HG02571 (cell line): ENCODE data around the gene EVX2.

Experiments used
- ATAC-seq: cut with Tn5 transposase; IDR thresholded peaks from one replicate; pipeline ENCODE4 v1.9.1; 2021; ENCODE audit warnings: mild to moderate bottlenecking, moderate library complexity; ENCODE audit not compliant: unreplicated experiment

EVX2 gene

DNA sequence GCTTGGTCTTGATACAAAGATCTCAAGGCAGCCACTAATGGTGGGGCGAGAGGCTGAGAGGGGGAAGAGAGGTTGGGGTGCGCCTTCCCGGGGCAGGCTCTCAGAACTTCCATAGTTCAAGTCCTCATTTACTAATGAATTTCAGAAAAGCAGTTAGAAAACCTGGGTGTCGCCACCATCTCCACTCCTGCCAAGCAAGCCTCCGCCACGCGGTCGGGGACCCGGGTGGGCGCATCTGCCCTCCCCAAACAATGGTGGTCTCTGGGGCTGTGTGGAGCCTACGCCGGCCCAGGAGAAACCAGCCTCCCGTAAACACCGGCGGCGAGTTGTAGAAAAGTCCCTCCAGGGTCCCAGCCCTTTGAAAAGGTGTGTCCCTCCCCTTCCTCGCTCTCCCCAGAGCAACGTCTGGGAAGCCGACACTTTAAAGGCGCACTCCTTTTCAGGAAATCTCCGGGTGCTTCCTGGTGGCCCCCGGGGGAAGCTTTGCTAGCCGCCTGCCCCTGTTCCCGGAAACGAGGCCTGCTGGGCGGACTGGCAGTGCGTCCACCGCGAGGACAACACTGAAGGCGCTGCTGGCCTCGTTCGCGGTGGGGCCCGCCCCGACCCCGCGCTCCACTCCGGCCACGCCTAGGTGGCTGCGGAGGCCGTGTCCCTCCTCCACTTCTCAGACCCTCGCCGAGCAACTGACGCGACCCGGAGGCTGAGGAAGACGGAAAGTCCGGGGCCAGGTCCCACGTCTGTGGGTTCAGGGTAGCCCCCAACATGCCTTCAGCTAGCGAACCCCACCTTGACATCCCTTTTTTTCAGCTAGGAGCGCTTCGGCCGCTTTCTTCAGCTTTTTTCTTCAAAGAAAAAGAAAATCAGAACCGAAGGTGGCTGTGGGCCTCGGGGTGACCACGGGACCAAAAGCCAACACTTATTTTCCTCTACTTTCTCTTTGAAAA, 16.8 kb downstream of the EVX2 start:
- ATAC-seq = no peak

DNA sequence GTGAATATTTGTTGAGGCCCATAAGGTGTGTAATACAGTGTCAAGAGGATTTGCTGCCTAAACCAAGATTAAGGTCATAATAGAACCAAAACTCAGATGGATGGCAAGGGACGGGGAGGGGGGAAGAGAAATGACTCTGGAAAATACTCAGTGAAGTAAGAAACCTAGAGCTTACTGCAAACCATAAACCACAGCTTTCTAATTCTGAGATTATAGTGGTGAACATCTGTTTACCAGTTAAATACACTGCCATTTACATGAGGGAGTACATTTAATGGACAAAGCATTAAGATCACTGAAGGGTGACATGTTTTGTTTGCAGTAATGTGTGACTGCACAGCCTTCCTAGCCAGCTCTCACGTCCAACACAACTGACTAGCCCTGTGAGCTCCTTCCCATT, 19.8 kb downstream of the EVX2 start:
- ATAC-seq = no peak

DNA sequence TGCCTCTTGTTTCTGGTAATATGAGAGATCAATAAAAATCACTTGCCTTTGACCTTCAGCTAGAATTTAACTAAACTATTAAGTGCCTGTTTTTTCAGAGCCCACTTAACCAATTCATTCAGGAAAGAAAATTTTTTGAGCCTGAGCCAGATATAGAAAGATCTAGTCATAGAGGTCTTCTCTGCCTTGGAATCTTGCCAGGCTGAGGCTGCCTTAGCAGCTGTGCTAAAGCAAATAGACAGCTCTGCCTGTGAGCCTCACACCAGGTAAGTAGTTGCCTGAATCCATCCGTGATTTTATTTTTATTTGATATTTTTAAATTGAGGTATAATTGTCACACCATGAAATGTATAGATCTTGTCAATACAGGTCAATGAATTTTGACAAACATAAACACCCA, 27.4 kb downstream of the EVX2 start:
- no peak for ATAC-seq

DNA sequence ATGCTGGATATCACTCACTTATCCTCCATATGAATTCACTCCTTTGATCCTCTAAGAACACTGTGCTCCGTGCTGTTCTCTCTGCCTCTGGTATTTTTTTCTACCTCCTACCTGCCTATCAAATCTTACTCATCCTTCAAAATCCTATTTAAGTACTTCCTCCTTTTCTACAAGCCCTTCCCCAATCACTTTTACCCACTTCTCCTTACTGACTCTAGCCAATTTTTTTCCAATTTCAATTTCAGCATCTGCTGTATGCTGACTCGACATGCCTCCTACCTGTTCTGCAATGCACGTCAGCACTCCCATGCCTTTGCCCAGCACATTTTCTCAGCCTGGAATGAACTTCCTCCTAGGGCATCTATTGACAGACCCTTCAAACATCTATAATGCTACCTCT, 44.4 kb downstream of the EVX2 start:
- ATAC-seq = no peak

DNA sequence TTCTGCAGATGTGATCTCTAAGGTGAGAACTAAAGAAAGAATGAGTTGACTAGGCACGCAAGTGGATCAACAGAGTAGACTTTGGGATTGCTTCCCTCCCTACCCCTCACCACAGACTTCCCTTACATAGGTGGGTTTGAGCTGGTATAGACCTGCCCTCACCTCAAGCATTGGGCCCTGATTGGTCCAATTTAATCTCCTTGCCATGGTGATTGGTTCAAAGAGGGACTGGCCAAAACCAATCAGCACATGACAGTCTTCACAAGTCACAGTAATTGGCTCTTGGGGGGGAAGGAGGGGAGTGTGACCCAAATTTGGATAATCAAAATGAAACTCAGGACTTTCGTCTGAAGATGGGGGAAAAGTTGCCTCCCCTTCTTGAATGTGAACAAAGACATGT, 45.1 kb downstream of the EVX2 start:
- no peak for ATAC-seq

DNA sequence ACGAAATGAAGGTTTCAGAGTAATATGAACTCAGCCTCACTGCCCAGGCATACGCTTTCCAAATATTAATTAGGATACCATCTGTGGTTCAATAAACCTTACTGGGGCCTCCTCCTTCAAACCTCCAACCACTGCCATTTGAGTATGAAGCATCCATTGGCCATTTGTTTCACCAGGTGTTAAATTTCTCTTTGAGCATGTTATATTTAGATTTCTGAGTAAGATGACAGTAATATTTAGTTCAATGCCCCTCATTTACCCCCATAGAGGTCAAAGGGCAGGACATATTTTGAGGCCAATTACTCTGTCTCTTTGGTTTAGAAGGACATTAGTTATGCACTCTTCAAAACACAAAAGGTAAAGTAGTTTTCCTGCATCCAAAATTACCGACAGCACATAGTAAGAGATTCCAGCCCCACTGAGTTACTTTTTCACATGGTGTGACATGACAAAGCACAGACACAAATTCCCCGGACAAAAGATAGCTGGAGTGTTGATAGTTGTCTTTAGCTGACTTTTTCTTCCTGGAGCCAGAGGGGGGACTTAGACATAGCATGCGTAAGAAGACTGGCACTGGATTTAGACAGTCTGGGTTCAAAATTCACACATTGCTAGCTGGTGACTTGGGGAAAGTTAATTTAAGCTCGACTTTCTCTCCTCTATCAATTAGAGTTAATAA, 48.6 kb downstream of the EVX2 start:
- no peak for ATAC-seq

DNA sequence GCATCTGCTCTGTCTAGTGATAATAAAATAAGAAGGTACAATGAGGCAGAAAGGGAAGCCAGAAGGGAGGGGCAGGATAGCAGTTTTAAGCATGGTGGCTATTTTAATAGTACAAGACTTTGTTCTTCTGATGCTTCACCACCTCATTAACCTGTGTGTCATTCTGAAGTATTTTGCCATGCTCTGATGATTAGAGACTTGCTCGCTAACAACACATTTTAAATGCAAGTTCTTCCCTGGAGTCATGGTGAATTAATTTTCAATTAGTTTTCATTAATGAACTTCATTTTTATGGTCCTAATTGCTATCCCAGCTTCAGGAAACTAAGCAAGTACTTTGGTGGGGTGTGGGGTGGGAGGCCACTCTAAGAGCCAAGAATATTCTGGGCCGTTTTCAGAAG, 56.0 kb downstream of the EVX2 start:
- ATAC-seq = no peak
